H9 (cell line): Measurements from ENCODE around the gene ARMC9. TPM values are rescaled to one million over a fixed set of nuclear protein-coding genes. Genes with fewer than 3 reads are reported as not detected.

Source experiments
- DNase-seq: peaks from one replicate; pipeline ENCODE4 v3.0.0-alpha.2; 2017
- H2AFZ ChIP-seq: one replicate; pipeline ENCODE4 v1.6.1; 2013; ENCODE audit warnings: mild to moderate bottlenecking, low read length, control low read depth, moderate library complexity
- H2AK5ac ChIP-seq: 2 replicates; pipeline ENCODE4 v1.6.1; 2013; ENCODE audit warnings: low read length, control low read depth, mixed read lengths; ENCODE audit not compliant: insufficient read length
- H2BK120ac ChIP-seq: one replicate; pipeline ENCODE4 v1.6.1; 2013; ENCODE audit warnings: low read depth, mild to moderate bottlenecking, low read length, control low read depth, inconsistent platforms; ENCODE audit not compliant: poor library complexity, severe bottlenecking
- H2BK12ac ChIP-seq: 2 replicates; pipeline ENCODE4 v1.6.1; 2013; ENCODE audit warnings: low read length, control low read depth, mixed read lengths, low read depth; ENCODE audit not compliant: insufficient read length
- H2BK15ac ChIP-seq: 2 replicates; pipeline ENCODE4 v1.6.1; 2013; ENCODE audit warnings: low read depth, low read length, control low read depth
- H2BK20ac ChIP-seq: one replicate; pipeline ENCODE4 v1.6.1; 2013; ENCODE audit warnings: low read depth, mild to moderate bottlenecking, low read length, control low read depth, inconsistent platforms; ENCODE audit not compliant: poor library complexity, severe bottlenecking
- H2BK5ac ChIP-seq: 2 replicates; pipeline ENCODE4 v1.6.1; 2013; ENCODE audit warnings: low read length, control low read depth, mixed read lengths; ENCODE audit not compliant: insufficient read length
- H3K14ac ChIP-seq: 2 replicates; pipeline ENCODE4 v1.6.1; 2013; ENCODE audit warnings: low read length, control low read depth; ENCODE audit not compliant: insufficient read depth
- H3K18ac ChIP-seq: 2 replicates; pipeline ENCODE4 v1.6.1; 2013; ENCODE audit warnings: low read depth, mild to moderate bottlenecking, mixed read lengths, low read length, control low read depth; ENCODE audit not compliant: insufficient read length
- H3K23ac ChIP-seq: 2 replicates; pipeline ENCODE4 v1.6.1; 2013; ENCODE audit warnings: low read length, control low read depth, mixed read lengths, low read depth; ENCODE audit not compliant: insufficient read length
- H3K23me2 ChIP-seq: 2 replicates; pipeline ENCODE4 v1.6.1; 2013; ENCODE audit warnings: low read depth, mild to moderate bottlenecking, mixed read lengths, low read length, control low read depth; ENCODE audit not compliant: insufficient read length, poor library complexity, severe bottlenecking
- H3K27ac ChIP-seq: 2 replicates; pipeline ENCODE4 v1.5.1; 2013; ENCODE audit warnings: low read length, control low read depth, mixed read lengths, low read depth; ENCODE audit not compliant: insufficient read length
- H3K27me3 ChIP-seq: 2 replicates; pipeline ENCODE4 v1.6.1; 2013; ENCODE audit warnings: low read length, control low read depth, inconsistent platforms; ENCODE audit not compliant: insufficient read depth
- H3K4ac ChIP-seq: 2 replicates; pipeline ENCODE4 v1.6.1; 2013; ENCODE audit warnings: low read depth, mild to moderate bottlenecking, control low read depth, inconsistent platforms, low read length, moderate library complexity
- H3K4me1 ChIP-seq: 2 replicates; pipeline ENCODE4 v1.6.1; 2013; ENCODE audit warnings: low read length, control low read depth, inconsistent platforms; ENCODE audit not compliant: insufficient read depth
- H3K4me2 ChIP-seq: 2 replicates; pipeline ENCODE4 v1.6.1; 2013; ENCODE audit warnings: low read length, control low read depth, mixed read lengths; ENCODE audit not compliant: insufficient read length, insufficient read depth
- H3K56ac ChIP-seq: 2 replicates; pipeline ENCODE4 v1.6.1; 2013; ENCODE audit warnings: low read depth, mild to moderate bottlenecking, mixed read lengths, low read length, control low read depth; ENCODE audit not compliant: insufficient read length
- H3K79me1 ChIP-seq: 2 replicates; pipeline ENCODE4 v1.6.1; 2013; ENCODE audit warnings: low read depth, mild to moderate bottlenecking, moderate library complexity, low read length, control low read depth, inconsistent platforms; ENCODE audit not compliant: insufficient read depth, poor library complexity, severe bottlenecking
- H3K79me2 ChIP-seq: 2 replicates; pipeline ENCODE4 v1.6.1; 2013; ENCODE audit warnings: low read length, control low read depth, inconsistent platforms; ENCODE audit not compliant: insufficient read depth
- H3K9ac ChIP-seq: 2 replicates; pipeline ENCODE4 v1.6.1; 2013; ENCODE audit warnings: low read length, control low read depth, mixed read lengths; ENCODE audit not compliant: insufficient read length; ENCODE audit errors: extremely low read depth
- H3K9me3 ChIP-seq: one replicate; pipeline ENCODE4 v1.6.1; 2013; ENCODE audit warnings: low read depth, low read length, inconsistent platforms; ENCODE audit not compliant: control insufficient read depth
- H3T11ph ChIP-seq: one replicate; pipeline ENCODE4 v1.6.1; 2013; ENCODE audit warnings: mild to moderate bottlenecking, low read length, control low read depth, inconsistent platforms
- H4K20me1 ChIP-seq: one replicate; pipeline ENCODE4 v1.6.1; 2013; ENCODE audit not compliant: control insufficient read depth, insufficient read length, insufficient read depth
- H4K5ac ChIP-seq: 2 replicates; pipeline ENCODE4 v1.6.1; 2013; ENCODE audit warnings: low read depth, mild to moderate bottlenecking, mixed read lengths, low read length, control low read depth; ENCODE audit not compliant: insufficient read length
- H4K8ac ChIP-seq: replicated peaks from 2 replicates; pipeline ENCODE4 v1.6.1; 2013; ENCODE audit warnings: low read length, control low read depth, mixed read lengths, low read depth; ENCODE audit not compliant: insufficient read length
- H4K91ac ChIP-seq: 2 replicates; pipeline ENCODE4 v1.6.1; 2013; ENCODE audit warnings: low read depth, mild to moderate bottlenecking, moderate library complexity, mixed read lengths, low read length, control low read depth; ENCODE audit not compliant: insufficient read length
- H3K27ac Mint-ChIP-seq, 3 experiments: 2 replicates in 2 of 3; 3 replicates in 1 of 3; pipeline ENCODE4 v1.8.0; 2020 to 2021; ENCODE audit warnings: mixed read lengths in 3 of 3, mild to moderate bottlenecking in 1 of 3, moderate library complexity in 1 of 3
- H3K27me3 Mint-ChIP-seq: 2 replicates; pipeline ENCODE4 v1.8.0; 2021; ENCODE audit warnings: low read depth, mild to moderate bottlenecking, moderate library complexity, mixed read lengths
- H3K36me3 Mint-ChIP-seq, 3 experiments: 2 replicates in 2 of 3; 3 replicates in 1 of 3; pipeline ENCODE4 v1.8.0; 2020 to 2021; ENCODE audit warnings: low read depth in 3 of 3, mixed read lengths in 3 of 3; ENCODE audit not compliant: insufficient read depth in 1 of 3
- H3K4me1 Mint-ChIP-seq, 2 experiments: 2 replicates each; pipeline ENCODE4 v1.8.0; 2020; ENCODE audit warnings: mixed read lengths in 2 of 2
- H3K4me3 Mint-ChIP-seq, 2 experiments: 2 replicates in 1 of 2; 3 replicates in 1 of 2; pipeline ENCODE4 v1.8.0; 2020 to 2021; ENCODE audit warnings: mild to moderate bottlenecking in 2 of 2, mixed read lengths in 2 of 2, moderate library complexity in 1 of 2
- H3K9me3 Mint-ChIP-seq, 2 experiments: 2 replicates in 1 of 2; 3 replicates in 1 of 2; pipeline ENCODE4 v1.8.0; 2020; ENCODE audit warnings: mild to moderate bottlenecking in 2 of 2, mixed read lengths in 2 of 2, moderate library complexity in 1 of 2
- WGBS: extraction: QIAGEN DNeasy Blood & Tissue Kit; methylation state at CpG from one replicate; pipeline ENCODE4 v1.1.7; 2013; ENCODE audit warnings: missing lambda C conversion rate, low lambda C conversion rate, mixed read lengths; ENCODE audit not compliant: insufficient read length; ENCODE audit errors: extremely low coverage; 5-methylcytosine and 5-hydroxymethylcytosine counted together
- long read RNA-seq: library from polyadenylated mRNA; unstranded; transcript quantifications from one replicate; pipeline ENCODE4 v2.0.0, GENCODE V29; 2020
- total RNA-seq: library from RNA; stranded (reverse); gene quantifications from 2 replicates; pipeline ENCODE4 v1.2.1, GENCODE V29; 2021
- TF ChIP-seq, protein P1 (sequence below): fragments of 200-600 bp; sonication (generic); conservative IDR thresholded peaks from 3 replicates; pipeline ENCODE4 v1.8.0; 2021; ENCODE audit warnings: antibody characterized with exemption, mild to moderate bottlenecking

ARMC9 gene, protein sequence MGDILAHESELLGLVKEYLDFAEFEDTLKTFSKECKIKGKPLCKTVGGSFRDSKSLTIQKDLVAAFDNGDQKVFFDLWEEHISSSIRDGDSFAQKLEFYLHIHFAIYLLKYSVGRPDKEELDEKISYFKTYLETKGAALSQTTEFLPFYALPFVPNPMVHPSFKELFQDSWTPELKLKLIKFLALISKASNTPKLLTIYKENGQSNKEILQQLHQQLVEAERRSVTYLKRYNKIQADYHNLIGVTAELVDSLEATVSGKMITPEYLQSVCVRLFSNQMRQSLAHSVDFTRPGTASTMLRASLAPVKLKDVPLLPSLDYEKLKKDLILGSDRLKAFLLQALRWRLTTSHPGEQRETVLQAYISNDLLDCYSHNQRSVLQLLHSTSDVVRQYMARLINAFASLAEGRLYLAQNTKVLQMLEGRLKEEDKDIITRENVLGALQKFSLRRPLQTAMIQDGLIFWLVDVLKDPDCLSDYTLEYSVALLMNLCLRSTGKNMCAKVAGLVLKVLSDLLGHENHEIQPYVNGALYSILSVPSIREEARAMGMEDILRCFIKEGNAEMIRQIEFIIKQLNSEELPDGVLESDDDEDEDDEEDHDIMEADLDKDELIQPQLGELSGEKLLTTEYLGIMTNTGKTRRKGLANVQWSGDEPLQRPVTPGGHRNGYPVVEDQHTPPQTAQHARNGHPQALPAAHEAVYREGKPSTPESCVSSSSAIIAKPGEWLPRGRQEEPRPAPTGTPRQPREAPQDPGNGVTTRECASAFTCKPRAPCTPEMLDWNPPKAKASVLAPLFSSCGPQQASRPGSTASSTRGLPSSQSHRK
- total RNA-seq, result 33.8 and 37.6 TPM in 2 replicates
- long read RNA-seq, transcript ARMC9-201 (21 exons, 2,300 nt), result major isoform, 107 of 331 reads
- long read RNA-seq, partial matches to known transcripts, result 41 of 331 reads
- long read RNA-seq, other reads (novel, unspliced or antisense), result 182 of 331 reads

DNA sequence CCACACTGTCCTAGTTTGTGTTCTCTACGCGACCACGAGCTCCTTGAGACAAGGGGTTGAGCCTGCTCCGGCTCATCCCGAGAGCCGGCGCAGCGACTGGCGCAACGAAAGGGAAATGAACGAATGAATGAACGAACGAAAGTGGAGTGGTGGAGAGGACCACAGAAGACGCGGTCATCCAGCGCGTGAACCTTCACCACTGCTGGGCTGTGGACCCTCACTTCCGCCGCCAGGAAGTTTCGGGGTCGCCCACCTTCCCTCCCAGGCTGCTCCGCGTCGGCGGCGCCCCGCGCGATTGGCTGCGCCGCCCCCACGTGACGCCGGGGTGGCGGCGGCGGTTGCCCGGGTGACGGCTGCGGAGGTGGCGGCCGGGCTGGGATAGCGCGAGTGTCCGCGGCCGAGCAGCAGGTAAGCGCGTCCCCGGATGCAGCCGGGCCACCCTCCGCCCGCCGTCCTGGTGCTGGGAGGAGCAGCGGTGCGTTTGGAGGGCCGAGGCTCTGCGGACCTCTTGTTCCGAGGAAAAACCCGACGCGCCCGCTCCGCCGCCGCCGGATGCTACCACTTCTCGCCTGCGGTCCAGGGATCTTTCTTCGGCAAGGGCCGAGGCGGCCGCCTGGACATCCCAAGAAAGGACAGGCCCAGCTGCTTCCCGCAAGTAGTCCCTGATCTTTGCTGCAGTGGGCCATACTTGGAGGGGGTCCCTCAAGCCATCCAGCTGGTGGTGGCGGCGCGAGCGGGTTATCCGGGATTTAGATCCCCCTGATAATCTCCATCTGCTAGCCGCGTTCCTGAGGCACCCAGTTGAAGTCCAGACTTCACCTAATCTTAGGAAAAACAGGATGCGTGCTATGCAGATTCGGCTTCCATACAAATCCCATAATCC, at the start of gene ARMC9:
TSS of gene ARMC9 (plus strand) at position 341 of the 883 bp plus-strand sequence. CDS start 7,608 bp downstream, outside the sequence.
- TF ChIP-seq, protein P1, sequence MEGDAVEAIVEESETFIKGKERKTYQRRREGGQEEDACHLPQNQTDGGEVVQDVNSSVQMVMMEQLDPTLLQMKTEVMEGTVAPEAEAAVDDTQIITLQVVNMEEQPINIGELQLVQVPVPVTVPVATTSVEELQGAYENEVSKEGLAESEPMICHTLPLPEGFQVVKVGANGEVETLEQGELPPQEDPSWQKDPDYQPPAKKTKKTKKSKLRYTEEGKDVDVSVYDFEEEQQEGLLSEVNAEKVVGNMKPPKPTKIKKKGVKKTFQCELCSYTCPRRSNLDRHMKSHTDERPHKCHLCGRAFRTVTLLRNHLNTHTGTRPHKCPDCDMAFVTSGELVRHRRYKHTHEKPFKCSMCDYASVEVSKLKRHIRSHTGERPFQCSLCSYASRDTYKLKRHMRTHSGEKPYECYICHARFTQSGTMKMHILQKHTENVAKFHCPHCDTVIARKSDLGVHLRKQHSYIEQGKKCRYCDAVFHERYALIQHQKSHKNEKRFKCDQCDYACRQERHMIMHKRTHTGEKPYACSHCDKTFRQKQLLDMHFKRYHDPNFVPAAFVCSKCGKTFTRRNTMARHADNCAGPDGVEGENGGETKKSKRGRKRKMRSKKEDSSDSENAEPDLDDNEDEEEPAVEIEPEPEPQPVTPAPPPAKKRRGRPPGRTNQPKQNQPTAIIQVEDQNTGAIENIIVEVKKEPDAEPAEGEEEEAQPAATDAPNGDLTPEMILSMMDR, result no peak
- Histone ChIP-seq H2BK15ac (no peak within 1 kb of the TSS), H3K4me2 (peak within 1 kb of the TSS; percentile 69), H3K27ac (no peak within 1 kb of the TSS), H2AFZ (no peak within 1 kb of the TSS), H3K9ac (peak within 1 kb of the TSS; percentile 72), H3K18ac (peak within 1 kb of the TSS; percentile 49), H2BK120ac (no peak within 1 kb of the TSS), H3K27me3 (no peaks in the 10 kb centered on the region), H3K56ac (no peak within 1 kb of the TSS), H3T11ph (no peak within 1 kb of the TSS), H2BK5ac (no peak within 1 kb of the TSS), H3K79me1 (no peaks in the 10 kb centered on the region), H3K79me2 (no peaks in the 10 kb centered on the region), H3K9me3 (no peaks in the 10 kb centered on the region), H3K23ac (no peak within 1 kb of the TSS), H4K20me1 (no peaks in the 10 kb centered on the region), H2AK5ac (no peak within 1 kb of the TSS), H2BK12ac (no peak within 1 kb of the TSS), H3K4me1 (no peaks in the 10 kb centered on the region), H4K5ac (no peak within 1 kb of the TSS), H3K4ac (no peak within 1 kb of the TSS), H3K23me2 (peaks cover 3% of the 10 kb centered on the region), H4K8ac (no peak within 1 kb of the TSS), H4K91ac (no peak within 1 kb of the TSS), H2BK20ac (no peak within 1 kb of the TSS), H3K14ac (no peak within 1 kb of the TSS)
- H3K36me3 Mint-ChIP-seq, result peaks cover 21 to 23% (median 22%) of the 10 kb centered on the region in 3 experiments
- WGBS, result no CpG with 5 or more reads among the region's 83 CpGs
- H3K4me1 Mint-ChIP-seq, result peaks cover 22 to 23% of the 10 kb centered on the region in 2 experiments
- H3K27ac Mint-ChIP-seq, result peak within 1 kb of the TSS; percentile 73 to 96 (median 96); a peak in 6 of 7 replicates
- H3K27me3 Mint-ChIP-seq, result no peaks in the 10 kb centered on the region; the same call in 1 of the 2 replicates
- peak within 1 kb of the TSS; percentile 96 to 98 for H3K4me3 Mint-ChIP-seq
- H3K9me3 Mint-ChIP-seq, result peaks cover 3 to 8% of the 10 kb centered on the region in 2 experiments; a peak in 4 of 5 replicates
- DNase-seq, result peak; percentile 88
